GM21515 (cell line): ENCODE measurements around the gene SPACA9.

Experiments
- ATAC-seq: cut with Tn5 transposase; IDR thresholded peaks from one replicate; pipeline ENCODE4 v1.9.1; 2021; ENCODE audit not compliant: unreplicated experiment

SPACA9 gene

GRCh38 chr9:132935026-132935425, 56.3 kb downstream of the SPACA9 start:
- ATAC-seq: no peak

GRCh38 chr9:132937463-132937901, 58.8 kb downstream of the SPACA9 start:
- ATAC-seq: no peak

GRCh38 chr9:132939169-132939568, 60.5 kb downstream of the SPACA9 start:
- ATAC-seq: no peak
